Measurements from ENCODE around the gene JAM3.

Gene JAM3

DNA sequence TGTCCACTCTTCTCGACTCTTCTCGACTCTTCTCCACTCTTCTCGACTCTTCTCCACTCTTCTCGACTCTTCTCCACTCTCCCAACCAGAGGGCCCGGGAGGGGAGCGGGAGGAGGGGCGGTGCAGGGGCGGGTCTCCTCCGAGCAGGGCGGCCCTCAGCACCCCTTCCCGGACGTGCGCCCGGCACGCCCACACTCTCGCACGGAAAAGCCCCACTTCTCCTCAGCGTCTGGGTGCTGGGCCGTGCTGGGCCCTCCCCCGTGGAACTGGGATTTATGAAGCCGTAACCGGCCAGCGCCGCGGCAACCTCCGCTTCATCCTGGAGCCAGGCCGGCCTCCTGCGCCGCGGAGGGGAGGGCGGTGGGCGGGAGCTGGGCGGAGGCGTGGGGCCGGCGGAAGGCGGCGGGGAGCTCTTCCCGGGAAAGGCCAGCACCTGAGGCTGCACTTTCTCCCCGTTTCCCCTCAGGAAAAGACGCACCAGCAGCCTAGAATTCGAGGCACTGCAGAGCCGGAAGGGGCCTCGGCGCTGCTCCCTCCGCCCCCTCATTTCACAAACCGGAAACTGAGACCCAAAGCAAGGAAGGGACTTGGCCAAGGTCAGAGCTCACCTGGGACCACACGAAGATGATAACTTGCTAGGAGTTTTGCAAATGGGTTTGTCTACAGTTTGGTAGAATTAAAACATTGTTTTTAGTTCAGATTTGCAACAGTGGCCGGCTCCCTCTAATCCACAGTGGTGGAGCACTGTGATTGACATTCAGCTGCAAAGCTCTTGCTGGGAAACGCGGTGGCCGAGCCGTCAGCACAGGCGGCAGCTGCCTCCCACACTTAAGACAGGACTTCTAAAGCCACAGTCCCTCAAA, 31.6 kb upstream of the JAM3 start:
- H3K27ac ChIP-seq = peak overlapping the region; percentile 58
- TF ChIP-seq, protein P1, sequence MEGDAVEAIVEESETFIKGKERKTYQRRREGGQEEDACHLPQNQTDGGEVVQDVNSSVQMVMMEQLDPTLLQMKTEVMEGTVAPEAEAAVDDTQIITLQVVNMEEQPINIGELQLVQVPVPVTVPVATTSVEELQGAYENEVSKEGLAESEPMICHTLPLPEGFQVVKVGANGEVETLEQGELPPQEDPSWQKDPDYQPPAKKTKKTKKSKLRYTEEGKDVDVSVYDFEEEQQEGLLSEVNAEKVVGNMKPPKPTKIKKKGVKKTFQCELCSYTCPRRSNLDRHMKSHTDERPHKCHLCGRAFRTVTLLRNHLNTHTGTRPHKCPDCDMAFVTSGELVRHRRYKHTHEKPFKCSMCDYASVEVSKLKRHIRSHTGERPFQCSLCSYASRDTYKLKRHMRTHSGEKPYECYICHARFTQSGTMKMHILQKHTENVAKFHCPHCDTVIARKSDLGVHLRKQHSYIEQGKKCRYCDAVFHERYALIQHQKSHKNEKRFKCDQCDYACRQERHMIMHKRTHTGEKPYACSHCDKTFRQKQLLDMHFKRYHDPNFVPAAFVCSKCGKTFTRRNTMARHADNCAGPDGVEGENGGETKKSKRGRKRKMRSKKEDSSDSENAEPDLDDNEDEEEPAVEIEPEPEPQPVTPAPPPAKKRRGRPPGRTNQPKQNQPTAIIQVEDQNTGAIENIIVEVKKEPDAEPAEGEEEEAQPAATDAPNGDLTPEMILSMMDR (conservative IDR thresholded peaks at IDR 0.05; ENCODE audit: low read depth) = no peak
- CTCF ChIA-PET = interaction anchor here (0.6 to 2.4 kb wide), 2 partner anchors 11 to 109 kb away, joined by 3 to 9 read pairs; no protein-coding TSS in a partner anchor
- peak; percentile 34 for DNase-seq (ENCODE audit: low spot score)
- POLR2A ChIA-PET (ENCODE audit: low non-redundant PET) = no interaction called here

DNA sequence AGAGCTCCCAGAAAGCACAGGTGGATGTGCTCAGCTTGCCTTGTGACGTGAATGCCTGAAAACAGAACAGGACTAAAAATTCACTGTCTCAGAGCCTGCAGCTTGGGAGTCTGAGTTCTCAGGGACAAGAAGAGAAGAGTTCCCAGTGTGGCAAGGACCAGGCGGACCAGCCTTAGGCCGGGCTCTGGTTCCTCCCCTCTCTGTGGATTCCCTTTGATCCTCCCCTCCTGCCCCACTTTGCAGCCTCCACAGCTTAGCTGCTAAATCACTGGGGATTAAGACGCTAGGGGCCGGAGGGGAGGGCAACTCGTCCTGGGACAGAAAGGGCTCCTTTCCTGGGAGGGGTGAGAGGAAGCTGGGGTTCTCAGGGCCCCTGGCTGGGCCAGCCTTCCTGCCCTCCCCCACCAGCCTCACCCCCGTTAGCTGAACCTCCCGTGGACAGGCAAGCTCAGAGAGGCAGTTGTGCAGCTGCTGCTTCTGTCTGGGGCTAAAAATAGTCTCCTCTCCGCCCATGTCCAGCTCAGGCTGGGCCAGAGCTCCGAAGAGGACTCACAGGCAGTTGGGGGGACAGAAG, 29.9 kb upstream of the JAM3 start:
- TF ChIP-seq, protein P1 (conservative IDR thresholded peaks at IDR 0.05; ENCODE audit: low read depth) = no peak
- DNase-seq (ENCODE audit: low spot score) = no peak
- H3K27ac ChIP-seq = no peak overlapping the region
- ChIA-PET POLR2A (ENCODE audit: low non-redundant PET) (no interaction called here), CTCF (interaction anchor here (0.6 to 2.4 kb wide), 2 partner anchors 10 to 111 kb away, joined by 4 to 9 read pairs; no protein-coding TSS in a partner anchor)

DNA sequence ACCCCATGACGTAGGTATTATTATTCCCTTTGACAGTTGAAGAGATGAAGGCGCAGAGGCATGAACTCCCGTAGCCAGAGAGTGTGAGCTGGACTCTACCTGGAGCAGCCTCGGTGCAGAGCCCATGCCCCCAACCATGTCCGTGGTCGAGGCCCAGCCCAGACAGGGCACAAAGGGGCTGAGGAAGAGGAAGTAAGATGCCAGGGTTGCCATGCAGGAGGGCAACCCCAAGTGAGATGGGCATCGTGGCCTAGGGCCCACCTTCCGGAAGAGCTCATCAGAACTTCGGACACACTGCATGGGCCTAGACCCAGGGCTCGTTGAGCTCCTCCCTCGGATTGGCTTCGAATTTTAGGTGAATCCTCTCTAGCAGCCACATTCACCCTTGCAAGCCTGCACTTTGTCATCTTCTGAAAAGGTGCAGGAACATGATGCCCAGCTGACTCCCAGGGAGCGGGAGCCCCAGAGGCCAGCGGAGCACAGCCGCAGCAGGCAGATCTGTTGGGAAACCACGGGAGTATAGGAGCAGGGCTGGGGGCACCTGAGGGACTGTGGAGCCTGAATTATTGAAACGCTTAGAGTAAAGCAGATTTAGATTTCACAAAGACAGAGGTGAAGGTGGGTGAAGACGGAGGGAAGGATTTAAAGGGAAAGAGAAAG, 29.0 kb upstream of the JAM3 start:
- DNase-seq (ENCODE audit: low spot score) = no peak
- TF ChIP-seq, protein P1 (conservative IDR thresholded peaks at IDR 0.05; ENCODE audit: low read depth) = no peak
- ChIA-PET POLR2A (ENCODE audit: low non-redundant PET) (no interaction called here), CTCF (interaction anchor here (0.9 kb wide), 1 partner anchor 10 kb away, joined by 3 read pairs; no protein-coding TSS in a partner anchor)
- H3K27ac ChIP-seq = no peak overlapping the region

DNA sequence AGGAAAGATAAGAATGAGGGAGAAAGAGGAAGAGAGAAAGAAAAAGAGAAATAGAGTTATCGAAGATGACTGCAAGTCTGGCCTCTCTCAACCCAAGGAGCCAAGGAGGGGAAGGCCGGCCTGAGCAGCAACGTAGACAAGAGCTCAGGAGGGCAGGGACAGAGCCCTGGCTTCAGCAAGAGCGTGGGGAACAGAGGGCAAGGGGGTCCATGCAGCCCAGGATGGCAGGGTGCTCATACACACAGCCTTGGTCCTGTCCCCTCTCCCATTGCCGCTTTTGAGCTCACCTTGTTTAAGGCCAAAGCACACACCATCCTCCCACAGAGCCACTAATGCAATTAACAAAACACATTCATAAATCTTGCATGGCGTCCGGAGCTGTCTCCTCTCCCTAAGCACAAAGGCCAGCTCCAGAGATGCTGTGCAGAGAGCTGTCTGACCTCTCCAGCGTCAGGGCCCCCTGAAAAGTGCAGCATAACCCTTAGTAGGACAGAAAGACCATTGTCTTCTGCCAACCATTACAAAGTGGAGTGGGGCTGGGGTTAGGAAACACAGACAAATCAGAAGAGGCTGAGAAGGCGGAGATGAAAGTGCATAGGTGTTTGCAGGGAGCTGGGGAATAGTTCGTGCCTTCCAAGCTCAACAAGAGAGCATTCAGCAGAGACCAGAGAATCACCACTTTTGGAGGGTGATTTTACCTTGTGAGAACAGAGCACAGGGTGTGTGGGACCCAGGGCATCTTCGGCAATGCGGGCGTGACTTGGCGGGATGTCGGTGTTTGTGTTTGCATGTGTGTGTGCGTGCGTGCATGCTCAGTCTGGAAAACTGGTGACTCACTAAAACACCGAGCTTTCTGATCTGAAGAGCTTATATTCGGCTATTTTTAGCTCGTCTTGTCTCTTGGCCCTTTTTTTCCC, 28.2 kb upstream of the JAM3 start:
- CTCF ChIA-PET = interaction anchor here (0.5 to 1.2 kb wide), 3 partner anchors 10 to 128 kb away, joined by 3 read pairs; no protein-coding TSS in a partner anchor
- TF ChIP-seq, protein P1 (conservative IDR thresholded peaks at IDR 0.05; ENCODE audit: low read depth) = no peak
- peak overlapping the region; percentile 20; the same call in 1 of the 2 replicates for H3K27ac ChIP-seq
- POLR2A ChIA-PET (ENCODE audit: low non-redundant PET) = no interaction called here
- DNase-seq (ENCODE audit: low spot score) = no peak

DNA sequence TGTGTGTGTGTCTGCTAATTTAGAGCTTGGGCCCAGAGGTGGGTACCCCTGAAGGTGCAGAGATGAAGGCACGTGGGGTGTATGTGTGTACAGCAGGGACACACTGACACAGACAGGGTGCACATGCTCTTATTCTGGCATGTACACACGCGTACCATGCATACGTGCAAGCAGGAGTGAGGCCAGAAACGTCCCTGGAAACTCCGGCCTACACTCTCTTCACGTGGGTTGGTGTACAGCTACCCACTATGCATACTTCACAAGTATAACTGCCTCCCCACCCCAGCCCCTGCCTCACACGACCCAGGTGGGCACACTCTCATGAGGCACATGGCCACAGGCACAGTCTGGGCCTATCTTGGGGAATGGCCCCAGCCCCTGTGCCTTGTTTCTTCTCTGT, 27.5 kb upstream of the JAM3 start:
- no peak for DNase-seq (ENCODE audit: low spot score)
- peak overlapping the region; percentile 20; the same call in 1 of the 2 replicates for H3K27ac ChIP-seq
- CTCF ChIA-PET = interaction anchor here (1.2 kb wide), 1 partner anchor 129 kb away, joined by 3 read pairs; no protein-coding TSS in a partner anchor
- POLR2A ChIA-PET (ENCODE audit: low non-redundant PET) = no interaction called here
- TF ChIP-seq, protein P1 (conservative IDR thresholded peaks at IDR 0.05; ENCODE audit: low read depth) = no peak

All from RWPE1 (cell line).